NB4 (cell line): Measurements from ENCODE around the gene DDHD1.

Experiments used
- CTCF ChIP-seq: IDR thresholded peaks from one replicate; pipeline ENCODE4 v1.5.1; 2012; ENCODE audit warnings: low read depth, low read length
- POLR2A ChIP-seq: IDR thresholded peaks from 2 replicates; pipeline ENCODE4 v1.6.1; 2011; ENCODE audit warnings: mild to moderate bottlenecking; ENCODE audit not compliant: insufficient read length; ENCODE audit errors: extremely low read depth

- TF ChIP-seq CTCF, result no peak
- no peak for TF ChIP-seq POLR2A
Measured at GRCh38 chr14:53147893-53148292, 5.2 kb downstream of the DDHD1 start.
